Measurements from ENCODE around the gene SMARCC2.

The SMARCC2 gene
- total RNA-seq: 28.0 to 91.9 (median 46.4) reads per million in 17 experiments

DNA sequence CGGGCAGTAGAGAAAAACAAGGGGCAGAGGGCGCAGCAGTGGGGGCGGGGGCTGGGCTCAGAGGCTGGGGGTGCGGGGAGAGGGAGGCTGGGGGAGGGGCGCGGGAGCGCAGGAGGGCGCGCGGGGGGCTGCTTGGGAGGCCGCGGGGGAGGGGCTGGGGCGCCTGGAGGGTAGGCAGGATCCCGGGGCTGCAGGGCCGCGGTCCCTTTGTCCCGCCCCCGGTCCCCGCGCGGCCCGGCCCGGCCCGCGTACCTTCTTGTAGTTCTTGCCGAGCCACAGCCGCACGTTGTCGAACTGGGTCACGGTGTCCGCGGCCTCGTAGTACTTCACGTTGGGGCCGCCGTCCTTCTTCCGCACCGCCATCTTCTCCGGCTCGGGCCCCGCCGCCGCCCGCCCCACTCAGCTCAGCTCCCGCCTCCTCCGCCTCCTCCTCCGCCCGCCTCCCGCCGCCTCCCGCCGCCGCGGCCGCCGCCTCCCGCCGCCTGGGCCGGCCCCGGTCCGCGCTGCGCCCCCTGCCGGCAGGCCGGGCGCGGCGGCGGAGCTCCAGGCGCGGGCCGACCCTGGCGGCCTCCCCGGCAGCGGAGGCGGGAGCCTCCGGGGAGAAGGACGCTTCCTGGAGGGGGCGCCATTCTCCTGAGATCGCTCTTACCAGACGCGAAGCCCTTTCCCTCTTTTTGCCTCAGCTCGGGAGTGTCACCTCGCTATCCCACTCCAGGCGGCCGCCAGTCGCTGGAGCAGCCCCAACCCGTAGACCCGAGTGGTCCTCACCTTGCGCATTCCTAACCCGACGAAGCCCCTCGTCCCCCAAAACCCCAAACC lies at the start of gene SMARCC2:
Gene SMARCC2 (minus strand): TSS at position 385 of the 819 bp plus-strand sequence. CDS start 22 bp downstream, at position 363.
- peak; percentile 93 to 97 (median 95) for DNase-seq

DNA sequence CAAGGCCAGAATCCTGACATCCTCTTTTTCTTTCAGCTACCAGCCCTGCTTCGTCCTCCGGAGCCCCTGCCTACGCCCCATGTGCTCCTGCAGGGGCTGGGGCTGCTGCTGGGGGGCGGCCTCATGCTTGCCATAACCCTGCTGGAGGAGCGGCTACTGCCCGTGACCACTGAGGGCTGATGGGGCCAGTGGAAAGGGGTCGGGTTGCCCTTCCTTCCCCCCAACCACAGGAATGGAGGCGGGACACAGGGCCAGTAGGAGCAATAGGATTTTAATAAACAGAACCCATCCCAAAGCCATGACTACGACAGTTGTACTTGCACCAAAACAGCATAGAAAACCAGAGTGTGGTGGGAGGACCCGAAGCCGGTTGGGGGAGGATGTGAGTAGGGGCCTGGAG lies 48.3 kb upstream of the SMARCC2 start:
- no peak for DNase-seq

DNA sequence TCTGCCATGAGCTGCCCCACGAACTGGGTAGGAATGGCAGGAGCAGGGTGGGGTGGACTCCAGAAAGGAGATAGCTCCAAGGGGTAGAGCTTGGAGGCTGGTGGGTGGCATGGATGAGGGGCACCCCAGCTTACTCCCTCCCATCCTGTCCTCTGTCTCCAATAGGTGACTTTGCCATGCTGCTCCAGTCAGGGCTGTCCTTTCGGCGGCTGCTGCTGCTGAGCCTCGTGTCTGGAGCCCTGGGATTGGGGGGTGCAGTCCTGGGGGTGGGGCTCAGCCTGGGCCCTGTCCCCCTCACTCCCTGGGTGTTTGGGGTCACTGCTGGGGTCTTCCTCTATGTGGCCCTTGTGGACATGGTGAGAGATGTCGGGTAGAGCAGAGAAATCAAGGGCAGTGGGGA lies 47.7 kb upstream of the SMARCC2 start:
- DNase-seq: no peak

DNA sequence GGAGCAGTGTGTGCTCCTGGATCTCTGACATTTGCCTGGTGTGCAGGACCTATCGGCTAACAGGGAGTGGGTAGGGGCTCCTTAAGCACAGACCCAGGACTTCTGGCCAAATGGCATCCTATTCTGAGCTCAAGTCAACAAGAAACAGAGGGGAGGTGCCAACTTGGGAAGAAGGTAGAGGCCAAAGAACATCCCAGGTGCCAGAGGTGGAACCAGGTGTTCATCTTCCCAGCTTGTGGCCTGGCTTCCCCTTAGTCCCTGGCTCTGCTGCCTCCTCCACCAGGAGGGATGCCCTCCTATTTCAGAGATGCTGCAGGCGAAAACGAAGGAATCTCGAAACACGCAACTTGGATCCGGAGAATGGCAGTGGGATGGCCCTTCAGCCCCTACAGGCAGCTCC lies 46.8 kb upstream of the SMARCC2 start:
- DNase-seq: no peak

DNA sequence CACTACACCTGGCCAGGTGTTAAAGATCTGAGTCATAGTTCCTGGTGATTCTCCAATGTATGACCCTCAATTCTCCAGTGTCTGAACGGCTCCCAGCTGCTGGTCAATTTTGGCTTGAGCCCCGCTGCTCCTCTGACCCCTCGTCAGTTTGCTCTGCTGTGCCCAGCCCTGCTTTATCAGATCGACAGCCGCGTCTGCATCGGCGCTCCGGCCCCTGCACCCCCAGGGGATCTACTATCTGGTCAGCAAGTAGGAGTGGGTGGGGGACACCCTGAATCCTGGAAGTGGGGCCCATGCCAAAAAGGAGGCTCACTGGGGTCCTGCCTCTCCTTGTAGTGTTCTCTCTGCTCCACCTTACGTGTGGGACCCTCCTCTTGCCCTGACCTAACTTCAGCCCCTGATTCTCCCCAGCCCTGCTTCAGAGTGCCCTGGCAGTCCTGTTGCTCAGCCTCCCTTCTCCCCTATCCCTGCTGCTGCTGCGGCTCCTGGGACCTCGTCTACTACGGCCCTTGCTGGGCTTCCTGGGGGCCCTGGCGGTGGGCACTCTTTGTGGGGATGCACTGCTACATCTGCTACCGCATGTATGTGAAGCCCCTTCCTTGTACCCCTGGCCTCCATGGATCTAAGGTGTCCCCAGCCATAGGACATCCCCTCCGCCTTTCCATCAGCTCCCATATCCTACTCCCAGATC lies 45.6 kb upstream of the SMARCC2 start:
- DNase-seq: no peak

DNA sequence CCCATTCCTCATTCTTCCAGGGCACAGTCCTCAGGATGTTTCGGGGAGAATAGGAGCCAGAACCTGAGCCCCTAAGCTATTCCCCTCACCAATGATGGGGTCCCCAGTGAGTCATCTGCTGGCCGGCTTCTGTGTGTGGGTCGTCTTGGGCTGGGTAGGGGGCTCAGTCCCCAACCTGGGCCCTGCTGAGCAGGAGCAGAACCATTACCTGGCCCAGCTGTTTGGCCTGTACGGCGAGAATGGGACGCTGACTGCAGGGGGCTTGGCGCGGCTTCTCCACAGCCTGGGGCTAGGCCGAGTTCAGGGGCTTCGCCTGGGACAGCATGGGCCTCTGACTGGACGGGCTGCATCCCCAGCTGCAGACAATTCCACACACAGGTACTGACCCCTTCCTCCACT lies 41.9 kb upstream of the SMARCC2 start:
- no peak for DNase-seq

DNA sequence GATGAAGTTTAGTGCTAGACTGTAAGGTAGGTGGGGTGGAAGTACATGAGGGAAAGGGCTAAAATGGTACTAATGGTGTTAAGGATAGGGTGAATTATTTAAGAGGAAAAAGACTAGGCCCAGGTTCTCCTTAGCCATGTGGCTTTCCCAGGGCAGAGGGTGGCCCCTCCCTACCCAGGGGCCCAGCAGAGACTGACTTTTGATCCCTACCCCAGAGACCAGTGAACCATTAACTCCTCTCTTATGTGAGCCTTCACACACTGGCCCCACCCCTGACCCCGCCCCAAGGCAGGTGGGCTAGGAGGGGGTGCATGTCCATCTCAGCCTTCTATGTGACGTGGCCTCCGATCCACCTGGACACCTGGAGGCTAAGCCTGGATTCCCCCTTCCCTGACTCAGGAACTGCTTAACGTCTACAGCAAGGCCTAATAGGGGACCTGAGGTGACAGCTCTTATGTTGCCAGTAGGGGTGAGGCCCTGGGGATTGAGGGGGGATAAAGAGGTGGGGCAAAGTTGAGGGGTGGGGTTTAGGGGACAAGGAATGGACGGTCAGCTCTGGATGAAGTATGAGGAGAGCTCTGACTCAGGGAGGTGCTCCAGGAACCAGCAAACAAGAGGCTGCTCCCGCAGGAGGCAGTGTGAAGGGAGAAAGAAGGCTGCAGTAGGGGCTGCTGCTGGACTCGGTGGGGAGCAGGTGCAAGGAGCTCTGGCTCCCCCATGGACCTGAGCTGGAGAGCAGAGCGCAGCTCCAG lies 41.3 kb upstream of the SMARCC2 start:
- no peak for DNase-seq

DNA sequence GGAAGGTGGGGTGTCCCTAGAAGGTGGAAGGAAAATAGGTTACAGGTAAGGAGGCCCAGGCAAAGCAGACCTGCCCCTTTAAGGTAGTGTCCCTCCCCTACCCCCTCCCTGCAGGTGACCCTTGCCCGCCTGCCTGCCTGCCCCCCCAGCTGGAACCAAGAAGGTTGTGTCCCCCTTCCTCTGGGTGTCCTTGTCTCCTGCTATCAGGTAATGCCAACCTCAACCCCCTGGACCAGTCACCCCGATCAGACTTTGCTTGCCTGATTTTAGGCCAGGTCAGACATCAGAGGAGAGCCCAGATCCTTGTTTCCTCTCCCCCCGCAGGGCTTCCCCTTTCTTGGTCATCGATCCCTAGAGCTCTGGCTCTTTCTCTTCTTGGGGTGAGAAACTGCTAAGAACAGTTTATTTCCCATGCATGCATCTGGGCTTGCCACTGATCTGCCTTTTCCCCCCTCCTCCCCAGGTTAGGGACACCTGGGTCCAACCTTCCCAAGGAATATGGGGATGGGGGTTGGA lies 40.7 kb upstream of the SMARCC2 start, which contains the start of gene SLC39A5:
Gene SLC39A5 (plus strand): TSS at position 136 of the 516 bp plus-strand sequence. CDS start 1,224 bp downstream, outside the sequence.
- DNase-seq: peak in 1 of 4 experiments; percentile 22

DNA sequence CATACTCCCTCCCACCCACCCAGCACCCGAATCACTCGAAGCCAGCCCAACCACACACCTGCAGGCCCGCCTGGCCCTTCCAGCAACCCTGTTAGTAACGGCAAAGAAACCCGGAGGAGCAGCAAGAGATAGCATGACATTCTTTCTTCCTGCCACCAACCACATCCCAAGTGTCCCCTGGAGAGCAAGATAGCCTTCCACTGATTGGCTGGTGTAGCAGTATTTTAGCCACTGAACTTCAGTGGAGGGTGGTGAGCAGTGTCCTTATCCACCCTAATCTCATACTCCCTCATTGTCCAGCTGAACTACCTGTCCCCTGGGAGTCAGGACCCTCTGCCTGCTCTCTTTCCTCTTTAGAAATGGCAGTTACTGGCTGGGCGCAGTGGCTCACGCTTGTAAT lies 39.8 kb upstream of the SMARCC2 start:
- DNase-seq: no peak

DNA sequence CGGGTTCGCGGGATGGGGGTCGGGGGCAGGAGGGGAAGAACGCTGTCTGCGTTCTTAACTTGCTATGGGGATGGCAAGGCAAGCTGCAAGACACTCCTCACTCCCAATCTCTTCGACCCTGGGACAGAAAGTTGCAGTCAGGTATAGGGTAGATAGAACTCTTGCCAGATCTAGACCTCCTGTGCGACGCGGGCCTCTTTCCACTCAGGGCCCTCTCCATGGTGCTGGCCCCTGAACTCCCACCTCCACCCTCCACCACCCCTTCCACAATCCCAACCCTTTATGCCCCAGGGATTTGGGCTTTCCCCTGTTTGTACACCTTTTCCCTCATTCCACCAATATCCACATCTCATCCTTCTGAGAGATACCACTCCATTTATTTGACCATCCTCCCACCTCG lies 35.7 kb upstream of the SMARCC2 start:
- DNase-seq: no peak

DNA sequence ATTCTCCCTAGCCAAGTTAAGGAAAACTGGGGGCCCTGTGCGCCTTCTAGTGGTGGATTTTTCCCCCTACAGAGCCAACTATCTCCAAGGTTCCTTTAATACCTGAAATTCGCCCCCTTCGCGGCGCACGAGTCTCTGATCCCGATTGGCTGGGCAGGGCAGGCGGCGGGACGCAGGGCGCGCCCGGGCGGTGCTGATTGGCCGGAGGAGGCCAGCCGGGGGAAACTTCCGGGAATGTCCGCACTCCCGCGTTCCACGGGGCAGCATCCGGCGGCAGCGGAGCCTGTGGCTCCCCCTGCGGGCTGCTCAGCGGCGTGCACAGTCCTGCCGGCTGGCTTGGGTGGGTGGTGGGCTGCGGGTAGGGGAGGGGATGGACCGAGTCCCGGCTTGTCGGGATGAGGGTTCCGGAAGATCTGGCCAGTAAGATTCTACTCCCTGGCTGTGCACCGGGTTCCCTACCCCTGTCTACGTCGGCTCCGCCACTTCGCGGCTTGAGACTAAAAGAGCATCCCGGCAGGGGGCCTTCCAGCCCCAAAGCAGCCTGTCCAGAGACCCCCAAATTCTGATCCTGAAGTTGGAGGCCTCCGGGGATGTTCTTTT lies 34.9 kb upstream of the SMARCC2 start, which contains the start of gene NABP2:
Gene NABP2 (plus strand): TSS at position 241 of the 600 bp plus-strand sequence. CDS start 515 bp downstream, outside the sequence.
- peak; percentile 98 to 99 (median 98) for DNase-seq

DNA sequence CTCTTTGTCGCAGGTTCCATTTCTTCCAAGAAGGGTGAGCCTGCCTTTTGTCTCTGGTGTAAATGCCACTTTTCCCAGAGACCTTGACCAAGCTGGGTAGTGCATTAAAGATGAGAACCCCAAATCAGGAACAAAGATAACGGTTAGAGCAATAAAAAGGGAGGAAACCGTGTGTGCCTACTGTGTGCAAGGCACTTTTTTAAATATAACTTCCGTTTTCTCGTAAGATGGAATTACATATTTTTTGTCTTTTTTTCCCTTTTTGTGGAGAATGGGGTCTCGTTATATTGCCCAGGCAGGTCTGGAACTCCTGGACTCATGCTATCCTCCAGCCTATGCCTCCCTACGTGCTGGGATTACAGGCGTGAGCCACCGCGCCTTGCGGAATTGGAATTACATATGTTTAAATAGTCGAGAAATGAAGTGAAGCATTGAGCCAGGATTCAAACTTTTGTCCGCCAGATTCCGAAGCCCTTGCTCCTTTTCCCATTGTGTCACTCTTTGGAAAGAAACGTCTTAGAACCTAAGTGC lies 34.4 kb upstream of the SMARCC2 start:
- no peak for DNase-seq

DNA sequence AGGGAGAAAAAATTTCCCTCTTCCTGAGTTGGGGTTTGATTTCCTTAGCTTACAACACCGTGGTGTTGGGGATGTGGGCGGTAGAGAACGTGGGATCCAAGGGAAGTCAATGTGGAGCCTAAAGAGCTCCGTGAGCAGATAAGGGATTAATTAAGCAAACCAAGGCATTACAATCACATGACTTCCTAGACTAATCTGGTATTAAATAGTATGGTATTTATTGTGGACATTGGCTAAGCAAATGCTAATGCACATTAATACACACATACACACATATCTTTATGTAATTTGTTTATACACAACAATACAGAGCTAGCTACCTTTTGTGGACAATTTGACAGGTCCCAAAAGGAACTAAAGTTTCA lies 33.2 kb upstream of the SMARCC2 start:
- DNase-seq: peak in 1 of 4 experiments; percentile 56

DNA sequence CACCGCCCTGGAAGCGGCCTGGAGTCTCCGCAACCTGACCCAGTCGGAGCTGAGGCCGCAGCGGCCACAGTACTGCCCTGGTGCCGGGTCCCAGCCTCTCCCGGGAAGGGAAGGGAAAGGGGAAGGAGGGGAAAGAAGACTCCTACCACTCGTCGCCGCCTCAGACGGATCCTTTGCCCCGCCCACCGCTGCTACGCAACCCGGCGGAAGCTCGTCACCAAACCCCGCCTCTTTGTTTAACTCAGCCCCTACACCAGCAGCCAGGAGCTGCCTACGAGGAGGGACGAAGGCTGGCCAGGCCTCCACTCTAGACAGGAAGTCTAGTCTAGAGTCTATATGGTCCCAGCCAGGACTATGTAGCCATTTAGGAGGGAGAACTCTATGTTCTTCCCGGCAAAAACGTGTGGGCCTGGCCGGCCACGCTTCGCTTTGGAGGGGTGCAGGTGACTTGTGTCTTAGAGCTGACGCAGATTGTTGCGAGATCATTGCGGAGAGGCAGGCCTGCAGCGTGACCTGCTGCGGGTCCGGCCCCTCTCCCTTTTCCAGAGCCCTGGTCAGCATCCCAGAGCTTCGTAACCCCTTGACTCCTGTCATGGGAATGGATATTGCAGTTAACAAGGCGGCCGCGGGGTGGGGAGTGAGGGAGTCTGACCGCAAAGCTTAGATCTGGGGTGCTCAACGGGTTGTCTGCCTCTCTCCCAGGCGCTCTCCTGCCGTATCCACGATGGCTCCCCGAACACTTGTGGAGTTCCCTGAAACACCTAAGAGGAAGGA lies 32.7 kb upstream of the SMARCC2 start, which contains the start of gene RNF41:
Gene RNF41 (minus strand): TSS at position 166 of the 774 bp plus-strand sequence. CDS start 7,875 bp downstream, outside the sequence.
- DNase-seq: peak; percentile 97 to 99 (median 98)

DNA sequence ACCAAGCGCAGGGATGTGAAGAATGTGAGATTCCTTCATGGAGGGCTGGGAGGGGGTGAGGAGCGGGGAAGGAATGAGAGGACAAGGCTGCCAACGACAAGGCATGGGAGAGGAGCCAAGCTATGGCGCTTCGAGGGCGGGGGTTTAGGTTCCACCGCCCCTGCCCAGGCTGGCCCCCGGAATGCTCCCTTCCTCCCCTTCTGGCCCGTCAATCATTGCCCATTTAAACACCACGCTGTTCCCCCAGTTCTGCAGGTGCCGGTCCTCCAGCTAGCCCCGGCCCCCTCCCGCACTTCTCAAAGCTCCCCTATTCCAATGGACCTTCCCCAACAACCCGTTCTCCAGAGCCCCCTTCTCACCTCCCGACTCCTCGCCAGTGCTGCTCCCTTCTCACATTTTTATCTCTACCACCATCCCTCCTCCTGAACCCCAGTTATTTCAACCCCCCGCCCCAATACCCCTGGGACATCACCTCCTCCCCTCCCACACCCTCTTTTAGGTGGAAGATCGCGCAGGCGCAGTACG lies 32.0 kb upstream of the SMARCC2 start:
- DNase-seq: peak in 2 of 4 experiments; percentile 8 to 28

DNA sequence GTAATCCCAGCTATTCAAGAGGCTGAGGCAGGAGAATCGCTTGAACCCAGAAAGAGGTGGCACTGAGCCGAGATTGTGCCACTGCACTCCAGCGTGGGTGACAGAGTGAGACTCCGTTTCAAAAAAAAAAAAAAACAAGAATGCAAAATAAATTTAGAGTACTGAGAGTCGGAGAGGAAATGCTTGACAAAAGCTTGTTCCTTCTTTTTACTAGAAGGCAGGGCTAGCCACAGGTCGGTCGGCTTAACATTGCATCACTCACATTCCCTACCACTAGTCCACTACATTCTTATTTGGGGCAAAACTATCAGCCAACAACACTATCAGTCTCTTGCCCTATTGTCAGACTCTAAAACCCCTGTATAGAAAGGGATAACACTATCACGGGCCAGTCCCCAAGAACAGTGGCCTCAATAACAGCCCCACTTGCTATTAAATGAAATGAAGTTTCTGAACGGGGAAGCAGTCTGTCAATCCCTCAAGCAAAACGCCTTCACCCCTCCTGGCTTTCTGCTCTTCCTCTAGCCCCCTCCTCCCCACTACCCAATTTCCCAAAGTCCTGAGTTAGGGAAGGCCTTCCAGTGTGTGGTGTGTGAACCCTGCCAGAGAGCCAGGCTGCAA lies 31.4 kb upstream of the SMARCC2 start:
- peak; percentile 54 to 86 (median 80) for DNase-seq

DNA sequence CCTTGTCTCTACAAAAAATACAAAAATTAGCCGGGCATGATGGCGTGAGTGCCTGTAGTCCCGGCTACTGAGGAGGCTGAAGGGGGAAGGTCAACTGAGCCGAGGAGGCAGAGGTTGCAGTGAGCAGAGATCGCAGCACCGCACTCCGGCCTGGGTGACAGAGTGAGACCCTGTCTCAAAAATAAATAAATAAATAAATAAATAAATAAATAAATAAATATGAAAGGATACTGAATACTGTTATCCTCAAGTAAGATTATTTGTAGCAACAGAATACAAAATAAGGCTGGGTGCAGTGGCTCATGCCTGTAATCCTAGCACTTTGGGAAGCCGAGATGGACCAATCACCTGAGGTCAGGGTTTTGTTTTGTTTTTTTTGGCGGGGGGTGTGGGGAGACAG lies 30.6 kb upstream of the SMARCC2 start:
- DNase-seq: no peak

DNA sequence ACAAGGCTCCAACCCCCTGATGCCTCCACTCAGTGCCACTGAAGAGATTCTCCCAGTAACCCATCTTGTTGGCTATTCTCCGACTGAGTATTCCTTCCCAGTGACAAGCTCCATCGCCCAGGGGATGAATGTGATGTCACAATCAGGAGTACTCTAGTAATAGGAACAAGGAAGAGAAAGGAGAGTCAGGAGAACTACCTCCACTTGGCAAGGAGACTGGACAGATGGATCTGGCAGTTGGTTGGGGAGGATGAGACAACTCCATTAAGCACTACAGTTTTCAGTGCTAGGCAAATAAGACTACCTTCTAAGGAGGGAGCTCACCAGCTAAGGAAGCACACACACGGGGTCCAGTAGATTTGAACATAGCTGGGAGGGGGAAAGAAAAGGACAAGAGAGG lies 27.2 kb upstream of the SMARCC2 start:
- DNase-seq: no peak

DNA sequence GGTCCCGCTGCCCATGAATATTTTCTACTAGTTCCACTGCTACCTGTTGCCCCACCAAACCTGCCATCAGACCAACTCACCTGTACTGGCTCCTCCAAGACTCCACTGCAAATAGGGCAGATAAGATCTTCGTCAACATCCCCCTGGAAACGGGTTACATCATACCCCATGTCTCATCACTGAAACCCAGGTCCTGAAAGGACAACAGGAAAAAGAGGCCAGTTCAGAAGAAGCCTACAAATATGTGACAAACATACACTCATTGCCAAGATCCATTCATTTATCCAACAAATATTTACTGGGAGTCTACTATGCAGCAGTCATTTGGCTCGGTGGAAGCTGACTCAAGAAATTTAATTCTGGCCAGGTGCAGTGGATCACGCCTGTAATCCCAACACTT lies 24.6 kb upstream of the SMARCC2 start:
- no peak for DNase-seq

DNA sequence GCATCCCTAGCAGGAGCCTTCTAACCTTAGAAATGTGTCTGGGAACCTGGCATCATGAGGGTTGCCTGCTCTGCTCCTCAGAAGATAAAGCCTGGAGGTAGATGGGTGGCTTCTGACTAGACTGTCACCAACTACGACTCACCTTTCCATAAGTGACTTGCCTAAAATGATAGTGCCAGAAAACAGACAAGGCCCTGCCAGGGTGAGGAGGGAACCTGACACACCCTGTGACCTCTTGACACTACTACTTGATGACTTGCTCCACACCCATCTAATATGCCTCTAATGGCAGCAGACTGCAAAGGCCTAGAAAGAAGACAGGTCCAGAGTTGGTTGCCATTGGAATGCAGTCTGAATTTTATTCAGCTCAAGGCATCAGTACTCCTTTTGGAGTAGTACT lies 23.1 kb upstream of the SMARCC2 start:
- no peak for DNase-seq

Data from suppressor macrophage (primary cell).